VCaP (cell line): ENCODE results near the gene MCF2.

Experiments used
- H3K27ac ChIP-seq: fragments of 450-650 bp; 2 replicates; pipeline ENCODE4 v1.5.1; 2017
- TF ChIP-seq, protein P1 (sequence below): fragments of 450-650 bp; conservative IDR thresholded peaks from 2 replicates; pipeline ENCODE4 v1.5.1; 2017; ENCODE audit warnings: mild to moderate bottlenecking, moderate library complexity

MCF2 gene

DNA sequence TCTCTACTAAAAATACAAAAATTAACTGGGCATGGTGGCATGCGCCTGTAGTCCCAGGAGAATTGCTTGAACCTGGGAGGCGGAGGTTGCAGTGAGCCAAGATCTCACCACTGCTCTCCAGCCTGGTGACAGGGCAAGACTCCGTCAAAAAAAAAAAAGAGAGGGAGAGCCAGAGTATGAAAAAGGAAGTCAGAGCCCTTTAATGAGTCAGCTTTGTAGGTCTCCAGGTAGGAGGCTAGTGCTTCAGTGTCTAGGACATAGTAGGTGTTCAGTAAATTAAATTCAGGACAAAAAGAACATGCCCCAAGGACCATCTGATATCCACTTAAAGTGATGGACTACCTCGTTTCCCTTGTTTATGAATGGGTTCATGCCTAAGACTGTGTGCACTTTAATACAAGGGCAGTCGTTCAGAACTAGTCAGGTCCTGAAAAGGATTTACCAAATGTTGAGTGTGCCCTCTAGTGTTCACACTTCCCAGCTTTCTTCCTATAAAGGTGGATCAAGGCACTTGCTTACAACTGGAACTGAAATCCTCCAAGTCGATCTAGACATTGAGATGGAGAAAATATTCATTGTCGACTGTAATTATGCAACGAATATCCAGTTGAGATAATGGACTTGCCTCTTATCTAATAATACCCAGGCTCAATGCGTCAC lies 148.5 kb downstream of the MCF2 start:
- H3K27ac ChIP-seq = no peak overlapping the region
- TF ChIP-seq, protein P1, sequence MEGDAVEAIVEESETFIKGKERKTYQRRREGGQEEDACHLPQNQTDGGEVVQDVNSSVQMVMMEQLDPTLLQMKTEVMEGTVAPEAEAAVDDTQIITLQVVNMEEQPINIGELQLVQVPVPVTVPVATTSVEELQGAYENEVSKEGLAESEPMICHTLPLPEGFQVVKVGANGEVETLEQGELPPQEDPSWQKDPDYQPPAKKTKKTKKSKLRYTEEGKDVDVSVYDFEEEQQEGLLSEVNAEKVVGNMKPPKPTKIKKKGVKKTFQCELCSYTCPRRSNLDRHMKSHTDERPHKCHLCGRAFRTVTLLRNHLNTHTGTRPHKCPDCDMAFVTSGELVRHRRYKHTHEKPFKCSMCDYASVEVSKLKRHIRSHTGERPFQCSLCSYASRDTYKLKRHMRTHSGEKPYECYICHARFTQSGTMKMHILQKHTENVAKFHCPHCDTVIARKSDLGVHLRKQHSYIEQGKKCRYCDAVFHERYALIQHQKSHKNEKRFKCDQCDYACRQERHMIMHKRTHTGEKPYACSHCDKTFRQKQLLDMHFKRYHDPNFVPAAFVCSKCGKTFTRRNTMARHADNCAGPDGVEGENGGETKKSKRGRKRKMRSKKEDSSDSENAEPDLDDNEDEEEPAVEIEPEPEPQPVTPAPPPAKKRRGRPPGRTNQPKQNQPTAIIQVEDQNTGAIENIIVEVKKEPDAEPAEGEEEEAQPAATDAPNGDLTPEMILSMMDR = peak; percentile 75

DNA sequence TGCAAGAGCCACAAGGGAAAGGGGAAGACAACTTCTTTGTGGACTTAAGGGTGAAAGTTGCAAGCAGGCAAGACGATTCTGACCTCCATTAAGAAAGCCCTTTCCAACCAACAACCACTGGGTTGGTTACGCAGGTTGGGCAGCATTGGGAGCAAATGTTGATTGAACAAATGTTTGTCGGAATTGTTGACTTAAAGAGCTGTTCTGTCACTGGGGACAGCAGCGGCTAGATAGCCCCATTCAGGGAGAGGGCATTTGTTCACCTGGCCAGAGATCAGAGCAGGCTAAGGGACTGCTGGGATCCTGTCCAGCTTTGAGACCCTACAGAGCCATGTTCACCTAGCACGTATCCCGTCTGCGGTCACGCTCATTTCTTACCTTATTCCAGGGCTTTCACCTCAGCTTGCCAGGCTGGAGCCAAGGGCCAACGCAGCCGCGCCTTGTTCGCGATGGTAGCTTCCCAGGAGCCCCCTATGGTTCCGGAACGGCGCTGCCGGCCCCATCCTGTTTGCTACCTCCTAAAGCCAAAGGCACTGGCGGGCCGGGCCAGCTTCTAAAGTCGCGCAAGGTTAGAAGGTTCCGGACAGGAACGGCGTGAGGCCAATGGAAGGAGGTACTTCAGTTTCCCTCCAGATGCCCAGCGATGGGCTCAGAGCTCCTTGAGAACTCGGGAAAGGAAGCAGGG lies 152.8 kb downstream of the MCF2 start:
- TF ChIP-seq, protein P1 = no peak
- no peak overlapping the region for H3K27ac ChIP-seq

DNA sequence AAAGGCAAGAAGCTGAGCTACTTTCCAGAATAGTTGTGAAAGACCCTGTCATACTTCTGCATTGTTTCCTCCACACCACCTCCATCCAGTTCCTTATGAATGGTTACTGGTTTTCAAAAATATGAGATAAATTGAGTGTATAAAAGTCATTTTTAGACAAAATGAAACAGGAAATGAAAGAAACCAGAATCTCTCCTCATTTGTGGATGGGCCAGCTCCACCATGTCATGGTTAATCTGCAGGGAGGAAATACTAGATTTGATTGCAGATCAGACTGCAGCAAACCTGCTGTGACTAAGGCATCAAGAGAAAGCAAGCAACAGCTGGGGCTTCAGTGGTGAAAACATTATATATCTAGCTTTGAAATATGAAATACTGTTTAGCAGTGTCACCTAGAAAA lies 153.6 kb downstream of the MCF2 start:
- H3K27ac ChIP-seq = no peak overlapping the region
- TF ChIP-seq, protein P1 = no peak

DNA sequence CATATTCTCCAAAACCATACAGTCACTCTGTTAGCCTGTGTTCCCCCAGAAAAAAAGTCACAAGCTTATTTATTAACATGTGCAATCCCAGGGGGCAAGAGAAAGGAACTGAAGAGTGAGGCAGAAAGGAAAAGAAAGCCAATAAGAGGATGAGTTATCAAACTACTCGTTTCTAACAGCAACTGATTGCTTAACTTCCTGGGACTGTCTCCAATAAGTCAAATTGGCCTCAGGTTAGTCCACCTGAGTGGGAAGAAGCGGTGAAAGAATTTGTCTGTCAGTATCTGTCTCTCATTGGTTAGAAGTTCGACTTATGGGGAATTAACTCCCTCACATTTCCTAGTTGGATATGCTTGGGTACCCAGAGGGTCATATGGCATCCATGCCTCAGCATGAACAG lies 163.4 kb downstream of the MCF2 start:
- TF ChIP-seq, protein P1 = no peak
- H3K27ac ChIP-seq = peak overlapping the region; percentile 86

DNA sequence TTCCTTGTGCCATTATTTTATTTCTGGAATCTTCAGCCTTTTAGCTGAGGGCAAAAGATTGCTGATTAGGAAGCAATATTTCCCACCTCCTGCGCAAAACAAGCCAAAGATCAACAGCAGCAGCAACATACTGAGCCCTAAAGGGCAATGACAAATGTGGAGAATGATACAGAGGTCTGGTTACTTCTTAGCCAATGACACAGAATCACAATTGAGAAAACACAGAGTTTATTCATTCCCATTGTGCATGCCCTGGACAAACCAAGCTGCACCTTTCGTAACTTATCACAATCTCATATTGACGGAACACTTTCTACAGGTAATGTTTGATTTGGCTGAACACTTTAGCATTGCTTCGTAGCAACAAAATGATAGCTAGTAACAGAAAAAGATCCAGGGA lies 164.0 kb downstream of the MCF2 start:
- TF ChIP-seq, protein P1 = no peak
- peak overlapping the region; percentile 86 for H3K27ac ChIP-seq

DNA sequence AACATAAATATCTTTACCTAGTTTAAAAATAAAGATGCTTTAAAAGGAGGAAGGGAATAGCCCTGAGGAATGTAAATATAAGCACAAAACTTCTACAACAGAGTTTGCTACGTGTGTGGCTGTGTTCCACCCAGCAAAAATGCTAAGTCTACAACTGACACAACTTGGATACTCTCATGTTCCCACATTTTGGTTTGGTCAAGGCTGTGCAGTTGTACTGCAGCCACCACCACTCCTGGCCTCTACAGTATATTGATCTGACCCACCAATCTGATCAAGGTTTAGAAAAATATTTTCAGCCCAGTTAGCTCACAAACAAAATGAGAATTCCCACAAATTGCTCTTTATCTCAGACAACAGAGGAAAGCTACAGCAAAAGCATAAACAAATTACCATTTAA lies 165.3 kb downstream of the MCF2 start:
- TF ChIP-seq, protein P1 = no peak
- peak overlapping the region; percentile 86 for H3K27ac ChIP-seq

DNA sequence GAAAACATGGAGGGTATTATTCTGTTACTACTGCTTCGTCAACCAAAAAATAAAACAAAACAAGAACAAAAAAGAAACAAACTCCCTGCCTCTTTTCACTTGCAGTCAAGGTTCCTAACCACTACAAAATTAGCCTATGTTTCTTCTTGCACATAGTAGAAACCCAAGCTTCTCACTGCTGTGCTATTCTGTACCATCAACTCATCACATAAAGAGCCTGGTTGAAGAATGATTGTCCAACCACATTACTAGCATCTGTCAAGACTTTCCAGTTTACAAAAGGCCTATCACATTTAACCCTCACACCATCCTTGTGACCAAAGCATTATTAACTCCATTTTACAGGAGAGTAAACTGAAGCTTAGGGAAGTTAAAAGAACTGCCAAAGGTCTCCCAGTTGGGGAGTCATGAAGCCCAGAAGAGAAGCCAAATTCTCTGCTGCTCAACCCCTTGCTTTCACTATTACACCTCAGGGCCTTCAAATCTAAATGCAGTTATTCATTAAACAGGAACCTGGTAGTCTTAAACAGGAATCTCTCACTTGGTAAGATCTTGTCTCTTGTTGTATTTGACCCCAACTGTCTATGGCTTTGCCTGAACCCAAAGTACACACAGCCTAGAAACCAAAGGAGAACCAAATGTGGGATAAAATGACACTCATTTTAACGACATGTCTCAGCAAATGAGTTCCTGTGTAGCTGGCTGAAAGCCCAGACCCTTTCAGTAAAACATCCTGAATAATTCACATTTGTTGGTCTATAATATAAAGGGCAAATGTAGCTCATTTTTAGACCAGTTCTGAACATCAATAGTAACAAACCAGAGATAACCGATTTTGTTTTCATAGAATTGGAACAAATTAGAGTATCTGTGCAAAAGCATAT lies 168.8 kb downstream of the MCF2 start:
- H3K27ac ChIP-seq = no peak overlapping the region
- TF ChIP-seq, protein P1 = no peak
